Left lung (tissue), 10 donors: ENCODE measurements around the gene TRAF3. TPM values are rescaled to one million over a fixed set of nuclear protein-coding genes. Genes with fewer than 3 reads are reported as not detected.

ENCODE experiments used
- ATAC-seq: fragments of 200-7000 bp; cut with Tn5 transposase; one replicate; pipeline ENCODE4 v1.9.1; 2020; ENCODE audit warnings: moderate library complexity
- DNase-seq, 4 donors: peaks; one replicate each; pipeline ENCODE4 v3.0.0-alpha.2; 2013 to 2020
- H3K27ac ChIP-seq, 2 donors: fragments of 200-600 bp; sonication (generic) in 1 of 2; one replicate each; pipeline versions ENCODE4 v1.5.0 to v1.8.0; 2020 to 2021
- H3K27me3 ChIP-seq, 2 donors: fragments of 200-600 bp; sonication (generic) in 1 of 2; one replicate each; pipeline versions ENCODE4 v1.5.0 to v1.8.0; 2020 to 2021
- H3K36me3 ChIP-seq, 2 donors: fragments of 200-600 bp; sonication (generic) in 1 of 2; one replicate each; pipeline versions ENCODE4 v1.5.0 to v1.8.0; 2020 to 2021
- H3K4me1 ChIP-seq, 2 donors: fragments of 200-600 bp; one replicate each; pipeline ENCODE4 v1.8.0; 2021
- H3K4me3 ChIP-seq, 2 donors: fragments of 200-600 bp; sonication (generic) in 1 of 2; one replicate each; pipeline versions ENCODE4 v1.5.0 to v1.8.0; 2020 to 2021; ENCODE audit warnings: mild to moderate bottlenecking in 1 of 2
- H3K9me3 ChIP-seq, 2 donors: fragments of 200-600 bp; sonication (generic) in 1 of 2; one replicate each; pipeline versions ENCODE4 v1.5.0 to v1.8.0; 2020 to 2021
- intact Hi-C, 2 donors: fragments of 100-400 bp; cut with DNase I; formaldehyde crosslinking; loops; one replicate each; pipeline versions ENCODE4 v1.11.2 to v1.14.2; 2022
- polyA plus RNA-seq, 6 donors: library from polyadenylated mRNA; unstranded; fragments of 120-200 nt; gene quantifications; one replicate each; pipeline ENCODE4 v1.2.1, GENCODE V29; 2013; ENCODE audit not compliant: insufficient read length in 6 of 6
- total RNA-seq, 2 donors: library from RNA; stranded (reverse); fragmentation: NEBNext Ultra II Directional; extraction: Animal tissue kit (Norgen Biotek cat#: 25700); gene quantifications; one replicate each; pipeline ENCODE4 v1.2.1, GENCODE V29; 2021
- TF ChIP-seq, protein P1 (sequence below), 2 donors: fragments of 200-600 bp; sonication (generic) in 1 of 2; IDR thresholded peaks; one replicate each; pipeline versions ENCODE4 v1.5.0 to v1.8.0; 2021; ENCODE audit warnings: antibody characterized with exemption in 2 of 2
- donor health status: DM: no; HTN: yes; CAD: no.
- donor health status: DM: no; HTN: no; CAD: no.

Gene TRAF3
- total and polyA plus RNA-seq, 8 donors: 10.9 to 25.1 (median 13.1) TPM

DNA sequence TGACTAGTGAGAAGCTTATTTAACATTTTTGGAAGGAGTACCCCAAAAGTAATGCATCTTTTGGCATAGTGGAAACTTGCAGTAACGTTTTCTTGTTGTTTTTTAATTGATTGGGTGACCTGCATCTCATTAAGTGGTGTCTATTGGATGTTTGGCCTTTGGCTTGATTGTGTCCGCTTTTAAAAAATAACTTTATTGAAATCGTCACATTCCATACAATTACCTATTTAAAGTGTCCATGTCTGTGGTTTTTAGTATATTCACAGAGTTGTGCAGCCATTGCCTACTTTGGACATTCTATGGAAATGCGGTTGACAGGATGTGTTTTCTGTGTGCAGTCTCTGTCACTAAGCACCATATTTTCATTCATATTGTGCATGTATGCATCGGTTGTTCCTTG is 46.3 kb downstream of the TRAF3 start:
- Histone ChIP-seq H3K36me3 (no peaks in the 10 kb centered on the region), H3K9me3 (no peaks in the 10 kb centered on the region), H3K27ac (no peak overlapping the region), H3K4me3 (no peak overlapping the region), H3K27me3 (no peaks in the 10 kb centered on the region), H3K4me1 (peaks cover 0 to 8% of the 10 kb centered on the region in 2 donors)
- intact Hi-C loops: no loop called here
- ATAC-seq (no peak), DNase-seq (no peak)
- TF ChIP-seq, protein P1, sequence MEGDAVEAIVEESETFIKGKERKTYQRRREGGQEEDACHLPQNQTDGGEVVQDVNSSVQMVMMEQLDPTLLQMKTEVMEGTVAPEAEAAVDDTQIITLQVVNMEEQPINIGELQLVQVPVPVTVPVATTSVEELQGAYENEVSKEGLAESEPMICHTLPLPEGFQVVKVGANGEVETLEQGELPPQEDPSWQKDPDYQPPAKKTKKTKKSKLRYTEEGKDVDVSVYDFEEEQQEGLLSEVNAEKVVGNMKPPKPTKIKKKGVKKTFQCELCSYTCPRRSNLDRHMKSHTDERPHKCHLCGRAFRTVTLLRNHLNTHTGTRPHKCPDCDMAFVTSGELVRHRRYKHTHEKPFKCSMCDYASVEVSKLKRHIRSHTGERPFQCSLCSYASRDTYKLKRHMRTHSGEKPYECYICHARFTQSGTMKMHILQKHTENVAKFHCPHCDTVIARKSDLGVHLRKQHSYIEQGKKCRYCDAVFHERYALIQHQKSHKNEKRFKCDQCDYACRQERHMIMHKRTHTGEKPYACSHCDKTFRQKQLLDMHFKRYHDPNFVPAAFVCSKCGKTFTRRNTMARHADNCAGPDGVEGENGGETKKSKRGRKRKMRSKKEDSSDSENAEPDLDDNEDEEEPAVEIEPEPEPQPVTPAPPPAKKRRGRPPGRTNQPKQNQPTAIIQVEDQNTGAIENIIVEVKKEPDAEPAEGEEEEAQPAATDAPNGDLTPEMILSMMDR (IDR thresholded peaks at IDR 0.05): no peak

DNA sequence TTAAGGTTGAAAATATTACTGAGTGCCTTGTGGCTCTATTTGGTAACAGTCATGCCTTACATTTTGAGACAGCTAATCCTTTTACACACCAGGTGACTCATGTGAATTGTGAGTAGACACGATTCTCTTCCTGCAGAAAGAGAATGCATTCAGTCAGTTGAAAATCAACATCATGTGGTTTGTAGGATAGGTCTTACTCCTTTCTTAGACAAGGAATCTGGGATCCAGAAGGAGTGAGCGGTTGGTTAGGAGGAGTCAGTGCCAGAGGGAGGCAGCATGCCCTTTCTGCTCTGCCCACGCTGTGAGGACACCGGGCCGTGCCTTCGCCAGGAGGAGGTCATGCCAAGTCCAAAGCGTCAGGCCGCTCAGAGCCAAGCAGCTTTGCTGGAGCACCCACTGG is 47.6 kb downstream of the TRAF3 start:
- TF ChIP-seq, protein P1 (IDR thresholded peaks at IDR 0.05): no peak
- H3K27me3 ChIP-seq: no peaks in the 10 kb centered on the region
- intact Hi-C loops: no loop called here
- DNase-seq (no peak), ATAC-seq (no peak)
- no peaks in the 10 kb centered on the region for H3K9me3 ChIP-seq
- no peaks in the 10 kb centered on the region for H3K36me3 ChIP-seq
- no peak overlapping the region for H3K27ac ChIP-seq
- no peaks in the 10 kb centered on the region for H3K4me1 ChIP-seq
- no peak overlapping the region for H3K4me3 ChIP-seq

DNA sequence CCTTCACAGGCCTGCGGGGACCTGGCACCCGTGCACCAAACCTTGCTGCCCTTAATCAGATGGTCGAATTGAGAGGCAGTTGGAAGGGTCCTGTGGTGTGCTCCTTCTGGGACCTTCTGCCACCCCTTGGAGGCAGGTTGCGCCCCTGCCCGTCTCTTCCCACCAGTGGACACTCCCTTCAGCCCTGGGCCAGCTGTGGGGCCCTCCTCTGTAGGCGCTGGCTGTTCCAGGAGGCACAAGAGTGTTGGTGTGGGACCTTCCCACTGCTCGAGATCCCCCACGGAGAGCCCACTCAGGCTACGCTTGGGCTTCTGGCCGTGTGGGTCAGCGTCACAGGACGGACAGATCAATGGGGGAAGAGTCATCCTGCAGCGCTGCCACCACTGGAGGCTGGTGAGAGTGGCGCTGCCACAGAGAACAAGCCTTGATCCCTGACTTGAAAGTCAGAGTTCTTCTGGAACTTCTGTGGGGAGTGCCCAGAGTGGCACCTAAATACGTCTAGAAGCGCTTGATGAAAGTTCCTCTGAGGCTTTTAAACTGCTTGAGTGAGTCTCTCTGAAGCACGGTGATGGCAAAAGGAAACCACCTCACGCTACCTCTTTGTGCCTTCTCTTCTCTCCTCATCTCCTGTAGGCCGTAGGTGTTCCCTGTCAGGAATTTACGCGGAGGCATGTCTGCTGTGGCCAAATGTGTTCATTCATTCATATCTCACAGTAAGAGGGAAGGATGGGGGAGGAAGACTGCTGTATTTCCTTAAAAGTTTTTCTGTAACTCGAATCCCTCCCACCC is 48.3 kb downstream of the TRAF3 start:
- ATAC-seq: no peak
- H3K9me3 ChIP-seq: no peaks in the 10 kb centered on the region

DNA sequence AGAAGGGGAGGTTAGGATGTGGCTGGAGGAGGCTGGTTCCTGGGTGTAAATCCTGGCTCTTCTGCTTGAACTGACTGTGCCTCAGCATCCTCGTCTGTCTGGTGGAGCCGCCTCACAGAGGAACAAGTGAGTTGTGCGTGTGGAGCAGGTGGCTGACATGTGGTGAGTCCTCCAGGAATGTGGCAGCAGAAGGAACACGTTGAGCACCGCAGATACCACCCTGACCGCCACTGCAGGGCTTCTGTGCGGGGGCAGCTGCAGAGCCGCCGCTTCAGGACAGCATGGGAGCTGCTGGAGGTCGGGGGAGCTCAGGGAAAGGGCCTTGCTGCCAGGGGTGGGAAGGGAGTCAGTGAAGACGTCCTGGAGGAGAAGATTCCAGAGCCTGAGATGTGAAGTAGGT is 48.9 kb downstream of the TRAF3 start:
- Histone ChIP-seq H3K27ac (no peak overlapping the region), H3K27me3 (no peaks in the 10 kb centered on the region), H3K4me3 (no peak overlapping the region)

More for the DNA sequence above, 48.3 kb downstream of the TRAF3 start:
- Histone ChIP-seq H3K4me1 (no peaks in the 10 kb centered on the region), H3K36me3 (peaks cover 0 to 2% of the 10 kb centered on the region in 2 donors), H3K27me3 (no peaks in the 10 kb centered on the region), H3K27ac (no peak overlapping the region), H3K4me3 (no peak overlapping the region)
- TF ChIP-seq, protein P1 (IDR thresholded peaks at IDR 0.05): no peak
- intact Hi-C loops: no loop called here
- no peak for DNase-seq

More for the DNA sequence above, 48.9 kb downstream of the TRAF3 start:
- Histone ChIP-seq H3K4me1 (no peaks in the 10 kb centered on the region), H3K9me3 (no peaks in the 10 kb centered on the region), H3K36me3 (peaks cover 0 to 9% of the 10 kb centered on the region in 2 donors)
- TF ChIP-seq, protein P1 (IDR thresholded peaks at IDR 0.05): no peak
- no peak for ATAC-seq
- intact Hi-C loops: no loop called here
- no peak for DNase-seq
